ENCODE results near the gene CYP4F11.

DNA sequence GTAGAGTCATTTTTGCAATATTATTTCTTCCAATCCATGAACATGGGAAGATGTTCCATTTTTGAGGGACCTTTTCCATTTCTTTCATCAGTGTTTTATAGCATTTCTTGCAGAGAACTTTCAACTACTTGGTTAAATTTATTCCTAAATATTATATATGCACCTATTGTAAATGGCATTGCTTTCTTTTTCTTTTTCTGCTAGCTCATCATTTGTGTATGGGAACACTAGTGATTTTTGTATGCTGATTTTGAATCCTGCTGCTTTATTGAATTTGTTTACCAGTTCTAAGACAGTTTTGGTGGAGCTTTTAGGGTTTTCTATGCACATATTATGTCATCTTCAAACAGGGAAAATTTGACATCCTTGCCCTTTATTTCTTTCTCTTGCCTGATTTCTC, 29.3 kb downstream of the CYP4F11 start:
- no peak for TF ChIP-seq POLR2AphosphoS5 (IDR thresholded peaks at IDR 0.05; ENCODE audit: low read depth, low read length)
- no peak for TF ChIP-seq SIN3A (IDR thresholded peaks at IDR 0.05; ENCODE audit: borderline replicate concordance, insufficient read depth, low read length)
- TF ChIP-seq TAF1 (IDR thresholded peaks at IDR 0.05; ENCODE audit: borderline replicate concordance, insufficient read depth, low read length) = no peak

All from PFSK-1 (cell line).